LNCaP clone FGC (cell line): Measurements from ENCODE around the gene AIPL1.

Source experiments
- DNase-seq: peaks from one replicate; pipeline ENCODE4 v3.0.0-alpha.2; 2011; ENCODE audit warnings: low read depth
- H3K4me3 ChIP-seq: 2 replicates; pipeline ENCODE4 v1.5.1; 2011; ENCODE audit warnings: mild to moderate bottlenecking, low read depth, low read length, control low read depth
- CTCF ChIP-seq: IDR thresholded peaks from 2 replicates; pipeline ENCODE4 v1.5.1; 2012; ENCODE audit warnings: mild to moderate bottlenecking; ENCODE audit not compliant: control insufficient read depth, insufficient read depth; ENCODE audit errors: extremely low read depth

AIPL1 gene

GRCh38 chr17:6448473-6448872, 13.6 kb upstream of the AIPL1 start:
- no peak for DNase-seq
- H3K4me3 ChIP-seq = no peak overlapping the region
- no peak for TF ChIP-seq CTCF

GRCh38 chr17:6446516-6447100, 11.7 kb upstream of the AIPL1 start:
- H3K4me3 ChIP-seq = no peak overlapping the region
- DNase-seq = no peak
- no peak for TF ChIP-seq CTCF

GRCh38 chr17:6444571-6445335, 9.8 kb upstream of the AIPL1 start:
- peak overlapping the region; percentile 85 for H3K4me3 ChIP-seq
- no peak for DNase-seq
- no peak for TF ChIP-seq CTCF

- peak within 1 kb of the TSS; percentile 85 for H3K4me3 ChIP-seq
- TF ChIP-seq CTCF = no peak
- DNase-seq = peak; percentile 63
These were observed 9.0 kb upstream of the AIPL1 start, which contains the start of gene PIMREG for GRCh38 chr17:6443692-6444570. Gene PIMREG (plus strand): TSS chr17:6444455. CDS start chr17:6445111, 656 bp downstream.

- H3K4me3 ChIP-seq = no peak overlapping the region
- no peak for DNase-seq
- TF ChIP-seq CTCF = no peak
These were observed 7.9 kb upstream of the AIPL1 start for GRCh38 chr17:6442775-6443174.

- TF ChIP-seq CTCF = no peak
- no peak overlapping the region for H3K4me3 ChIP-seq
- DNase-seq = no peak
These were observed 5.0 kb upstream of the AIPL1 start for GRCh38 chr17:6439951-6440350.
